ENCODE results near the gene HELZ. TPM values are rescaled to one million over a fixed set of nuclear protein-coding genes. Genes with fewer than 3 reads are reported as not detected.

HELZ gene
- total RNA-seq, 1 experiment from 2014 or later = 49.8 TPM

- no peak overlapping the region for H3K4ac ChIP-seq (ENCODE audit: low read depth, low read length)
- TF ChIP-seq CTCF (conservative IDR thresholded peaks at IDR 0.05) = no peak
- H3K27ac Mint-ChIP-seq = no peak overlapping the region
- H3K14ac ChIP-seq (ENCODE audit: insufficient read depth, low read length) = no peak overlapping the region
- H3K9me3 ChIP-seq (ENCODE audit: control insufficient read depth, low read depth, low read length) = no peaks in the 10 kb centered on the region
- H3K4me3 Mint-ChIP-seq = no peak overlapping the region
- H3K23me2 ChIP-seq (ENCODE audit: insufficient read length, low read depth, low read length, poor library complexity, severe bottlenecking) = no peaks in the 10 kb centered on the region
- H3K27me3 Mint-ChIP-seq (ENCODE audit: low read depth) = no peaks in the 10 kb centered on the region
- no peaks in the 10 kb centered on the region for H3K9me3 Mint-ChIP-seq
- no peak overlapping the region for H4K8ac ChIP-seq (replicated peaks; ENCODE audit: insufficient read length, low read depth, low read length)
- H3K9ac ChIP-seq (ENCODE audit: extremely low read depth, insufficient read length, low read length) = no peak overlapping the region
- no peak overlapping the region for H3K4me2 ChIP-seq (ENCODE audit: insufficient read depth, insufficient read length, low read length)
- no peak overlapping the region for H2BK15ac ChIP-seq (ENCODE audit: low read depth, low read length)
- no peak overlapping the region for H2BK12ac ChIP-seq (ENCODE audit: insufficient read length, low read depth, low read length)
- H4K5ac ChIP-seq (ENCODE audit: insufficient read length, low read depth, low read length) = no peak overlapping the region
- WGBS (ENCODE audit: extremely low coverage, insufficient read length, low lambda C conversion rate) = no CpG with 5 or more reads among the region's 2 CpGs
- no peak overlapping the region for H3K56ac ChIP-seq (ENCODE audit: insufficient read length, low read depth, low read length)
- H3K27me3 ChIP-seq (ENCODE audit: insufficient read depth, low read length) = no peaks in the 10 kb centered on the region
- no peak overlapping the region for H3K27ac ChIP-seq (ENCODE audit: insufficient read length, low read depth, low read length)
- no peak overlapping the region for H2AK5ac ChIP-seq (ENCODE audit: insufficient read length, low read length)
- no peaks in the 10 kb centered on the region for H3K79me1 ChIP-seq (ENCODE audit: insufficient read depth, low read depth, low read length, poor library complexity, severe bottlenecking)
- H4K20me1 ChIP-seq (ENCODE audit: control insufficient read depth, insufficient read depth, insufficient read length) = no peaks in the 10 kb centered on the region
- H2BK120ac ChIP-seq (ENCODE audit: low read depth, low read length, poor library complexity, severe bottlenecking) = no peak overlapping the region
- H3K4me1 Mint-ChIP-seq = no peaks in the 10 kb centered on the region
- H2AFZ ChIP-seq (ENCODE audit: low read length) = no peak overlapping the region
- no peak overlapping the region for H2BK20ac ChIP-seq (ENCODE audit: low read depth, low read length, poor library complexity, severe bottlenecking)
- no peak overlapping the region for H3K23ac ChIP-seq (ENCODE audit: insufficient read length, low read depth, low read length)
- H3K36me3 Mint-ChIP-seq (ENCODE audit: insufficient read depth in 1 of 3, low read depth in 3 of 3) = peaks cover 0 to 8% (median 0%) of the 10 kb centered on the region in 3 experiments; a peak in 2 of 7 replicates
- no peaks in the 10 kb centered on the region for H3K79me2 ChIP-seq (ENCODE audit: insufficient read depth, low read length)
- no peak overlapping the region for H3K18ac ChIP-seq (ENCODE audit: insufficient read length, low read depth, low read length)
- no peak overlapping the region for H4K91ac ChIP-seq (ENCODE audit: insufficient read length, low read depth, low read length)
- no peak overlapping the region for H2BK5ac ChIP-seq (ENCODE audit: insufficient read length, low read length)
- DNase-seq = no peak
- H3K4me1 ChIP-seq (ENCODE audit: insufficient read depth, low read length) = no peaks in the 10 kb centered on the region
- no peak overlapping the region for H3T11ph ChIP-seq (ENCODE audit: low read length)
Measured at GRCh38 chr17:67194134-67194533, 50.9 kb downstream of the HELZ start.

Measured in H9 (cell line).